Inflammatory macrophage treated with lipopolysaccharide for 1 hour (primary cell): ENCODE measurements around the gene CCND3.

ENCODE experiments used
- DNase-seq, 2 donors: peaks; one replicate each; pipeline ENCODE4 v3.0.0-alpha.2; 2020 to 2022

Gene CCND3

GRCh38 chr6:41920921-41921711 is 20.5 kb downstream of the CCND3 start, which contains the start of the genes BYSL and MED20:
Gene BYSL, plus strand, starts transcription at chr6:41921499. Its CDS starts 64 bp downstream, at chr6:41921563.
Gene MED20, minus strand, starts transcription at chr6:41921139. Its CDS starts 121 bp downstream, at chr6:41921018.
- peak; percentile 98 to 100 for DNase-seq

GRCh38 chr6:41917528-41917927 is 24.1 kb downstream of the CCND3 start:
- peak; percentile 24 to 26 for DNase-seq

GRCh38 chr6:41914869-41915530 is 26.6 kb downstream of the CCND3 start:
- DNase-seq, result no peak

- DNase-seq, result no peak
These were observed 27.3 kb downstream of the CCND3 start for GRCh38 chr6:41914343-41914742.

GRCh38 chr6:41909727-41910126 is 31.9 kb downstream of the CCND3 start:
- no peak for DNase-seq

- DNase-seq, result peak; percentile 52 to 67
These were observed 39.6 kb downstream of the CCND3 start for GRCh38 chr6:41901882-41902519.

GRCh38 chr6:41900861-41901260 is 40.7 kb downstream of the CCND3 start:
- DNase-seq, result peak; percentile 30 to 46

GRCh38 chr6:41896281-41896680 is 45.3 kb downstream of the CCND3 start:
- peak; percentile 23 to 35 for DNase-seq

GRCh38 chr6:41895300-41896233 is 46.0 kb downstream of the CCND3 start, which contains the start of gene USP49:
Gene USP49, minus strand, starts transcription at chr6:41895375. Its CDS starts 88,392 bp downstream, at chr6:41806983.
- DNase-seq, result peak; percentile 94 to 97

GRCh38 chr6:41894366-41895299 is 47.0 kb downstream of the CCND3 start:
- DNase-seq, result no peak

GRCh38 chr6:41892921-41893564 is 48.6 kb downstream of the CCND3 start:
- no peak for DNase-seq

- no peak for DNase-seq
These were observed 54.3 kb downstream of the CCND3 start for GRCh38 chr6:41887331-41887751.

GRCh38 chr6:41885930-41886329 is 55.7 kb downstream of the CCND3 start:
- DNase-seq, result no peak

GRCh38 chr6:41884957-41885356 is 56.7 kb downstream of the CCND3 start:
- no peak for DNase-seq
